GM03348 (cell line): ENCODE results near the gene C2orf72.
A peak's percentile ranks its signal among the peaks of the same experiment; 100 is the strongest.
"Not testable (repeated sequence)": the region's sequence is repeated elsewhere in the genome, so short reads cannot be mapped to it uniquely, and the experiment has no call there.

Source experiments
- DNase-seq: peaks from one replicate; pipeline ENCODE4 v3.0.0; 2012; ENCODE audit warnings: low spot score

Gene C2orf72

DNA sequence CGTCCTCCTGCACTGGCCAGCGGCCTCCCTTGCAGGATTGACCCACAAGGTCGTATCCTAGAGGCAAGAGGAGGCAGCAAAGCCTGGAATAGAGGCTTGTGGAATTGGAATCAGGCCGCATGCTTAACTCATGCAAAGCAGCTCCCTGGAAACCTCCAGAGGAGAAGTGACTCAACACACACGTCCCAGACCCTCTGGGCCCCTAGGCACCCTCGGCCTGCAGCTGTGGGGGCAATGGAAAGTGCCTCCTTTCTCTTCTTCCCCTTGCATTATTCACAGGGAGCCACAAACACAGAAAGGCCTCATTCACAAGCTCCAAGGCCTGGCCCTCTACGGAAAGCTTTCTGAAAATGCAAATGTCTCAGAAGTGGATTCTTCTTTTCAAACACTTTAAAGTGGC, 21.8 kb upstream of the C2orf72 start:
- no peak for DNase-seq

DNA sequence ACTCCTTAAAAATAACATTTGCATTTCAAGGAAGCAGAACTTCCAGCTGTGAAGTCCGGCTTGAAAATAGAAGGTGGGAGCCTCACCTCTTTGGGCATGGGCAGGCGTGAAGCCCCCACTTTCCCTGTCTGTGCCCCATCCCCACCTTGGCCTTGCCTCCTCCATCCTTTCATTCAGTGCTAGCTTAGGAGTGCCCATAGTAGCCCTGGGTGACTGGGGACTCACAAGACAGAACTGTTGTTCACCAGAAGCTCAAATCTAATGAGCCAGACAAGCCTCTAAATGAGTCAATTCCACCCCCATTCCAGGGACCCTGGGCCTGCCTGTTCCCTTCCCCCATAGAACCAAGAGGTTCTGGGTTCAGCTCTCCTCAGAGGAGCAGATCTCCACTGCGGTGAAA, 21.4 kb upstream of the C2orf72 start:
- DNase-seq = no peak

GRCh38 chr2:231016566-231017230, 20.6 kb upstream of the C2orf72 start:
- no peak for DNase-seq

- no peak for DNase-seq
These were observed 20.1 kb upstream of the C2orf72 start for GRCh38 chr2:231017231-231017598.

DNA sequence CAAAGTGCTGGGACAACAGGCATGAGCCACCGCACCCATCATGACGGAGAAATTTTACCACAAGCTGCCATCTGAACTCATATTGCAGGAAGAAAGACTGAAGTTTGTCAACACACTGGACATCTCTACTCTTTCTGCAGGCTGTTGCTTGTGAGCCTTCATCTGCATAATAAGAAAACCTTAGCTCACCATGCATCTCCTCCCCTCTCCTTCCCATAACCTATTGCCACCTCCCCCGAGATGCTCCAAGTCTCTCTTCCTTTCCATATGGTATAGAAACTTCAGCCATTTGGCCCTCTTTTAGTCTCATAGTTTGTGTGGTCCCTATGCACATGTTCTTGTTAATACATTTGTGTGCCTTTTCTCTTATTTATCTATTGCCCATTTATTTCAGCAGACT, 19.1 kb upstream of the C2orf72 start:
- no peak for DNase-seq

DNA sequence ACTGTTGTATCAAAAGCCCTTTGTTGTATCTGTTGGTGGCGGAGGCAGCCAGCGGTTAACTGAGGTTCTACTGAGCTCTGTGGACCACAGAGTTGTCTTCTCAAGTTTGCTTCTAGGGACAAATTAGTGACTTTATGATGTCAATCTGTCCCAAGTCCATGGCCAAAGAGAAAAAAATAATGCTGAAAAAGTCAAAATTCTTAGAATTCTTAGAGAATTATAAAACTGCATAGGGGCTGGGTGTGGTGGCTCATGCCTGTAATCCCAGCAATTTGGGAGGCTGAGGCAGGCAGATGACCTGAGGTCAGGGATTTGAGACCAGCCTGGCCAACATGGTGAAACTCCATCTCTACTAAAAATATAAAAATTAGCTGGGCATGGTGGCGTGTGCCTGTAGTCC, 12.3 kb upstream of the C2orf72 start:
- not testable (repeated sequence) for DNase-seq

DNA sequence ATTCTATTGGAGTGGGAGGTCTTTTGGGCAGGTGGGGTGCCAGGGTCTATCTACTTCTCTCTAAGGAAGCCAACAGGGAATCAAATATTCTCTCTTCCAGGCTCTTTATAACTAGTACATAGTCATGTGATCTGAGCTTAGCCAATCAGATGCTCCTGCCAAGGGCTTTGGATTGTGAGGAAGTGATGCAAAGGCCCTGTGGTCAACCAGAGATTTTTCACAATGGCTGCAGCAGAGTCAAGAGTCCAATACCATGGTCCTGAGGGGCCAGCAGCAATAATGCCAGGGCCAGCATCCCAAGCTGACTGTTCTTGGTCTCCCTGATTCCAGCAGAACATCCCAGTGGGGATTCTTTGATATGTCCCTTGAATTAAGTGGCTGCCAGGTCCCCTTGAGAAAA, 8.4 kb upstream of the C2orf72 start:
- no peak for DNase-seq

DNA sequence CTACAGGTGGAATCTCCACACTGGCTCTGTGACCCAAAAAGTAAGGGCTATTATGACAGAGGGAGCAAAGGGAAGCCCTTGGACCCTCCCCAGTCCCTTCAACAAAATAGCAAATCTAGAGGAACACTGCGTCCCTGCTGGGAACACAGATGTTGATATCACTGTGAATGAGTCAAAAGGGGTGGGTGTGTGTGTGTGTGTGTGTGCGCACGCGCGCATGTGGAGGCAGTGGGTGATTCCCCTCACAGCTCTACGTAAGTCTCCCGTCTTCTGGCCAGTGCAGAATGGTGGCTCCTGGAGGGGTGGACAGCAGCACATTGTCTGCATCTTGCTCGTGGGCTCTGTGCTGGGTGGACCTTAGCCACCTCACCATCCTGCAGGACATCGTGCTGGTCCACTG, 7.8 kb upstream of the C2orf72 start:
- no peak for DNase-seq

- no peak for DNase-seq
These were observed 6.6 kb upstream of the C2orf72 start for GRCh38 chr2:231030725-231031124.

DNA sequence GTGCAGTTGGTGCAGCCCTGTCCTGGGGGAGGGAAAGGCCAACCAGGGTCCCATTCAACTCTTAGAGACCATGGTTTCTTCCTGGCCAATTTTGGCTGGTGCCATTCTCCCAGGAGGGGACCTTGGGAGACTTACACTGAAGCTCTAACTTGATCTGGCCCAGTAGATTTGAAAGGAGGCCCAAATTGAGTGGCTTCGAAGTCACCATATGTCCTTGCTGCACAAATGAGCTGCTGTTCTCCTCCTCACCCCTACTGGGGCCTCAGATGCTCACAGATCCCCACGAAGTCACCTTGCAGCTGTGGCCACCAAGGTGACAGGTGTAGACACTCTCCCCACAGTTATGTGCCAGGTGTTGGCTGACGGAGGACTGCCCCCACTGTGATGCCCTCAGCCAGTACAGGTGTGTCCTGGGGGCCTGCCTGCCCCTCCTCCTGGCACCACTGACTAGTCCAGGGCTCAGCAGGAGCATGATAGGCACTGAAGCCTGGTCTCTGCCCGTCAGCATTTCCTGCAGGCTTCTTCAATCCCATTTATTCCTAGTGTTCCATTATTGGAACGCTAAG, 4.7 kb upstream of the C2orf72 start:
- no peak for DNase-seq

GRCh38 chr2:231033147-231034132, 3.9 kb upstream of the C2orf72 start:
- DNase-seq = no peak

DNA sequence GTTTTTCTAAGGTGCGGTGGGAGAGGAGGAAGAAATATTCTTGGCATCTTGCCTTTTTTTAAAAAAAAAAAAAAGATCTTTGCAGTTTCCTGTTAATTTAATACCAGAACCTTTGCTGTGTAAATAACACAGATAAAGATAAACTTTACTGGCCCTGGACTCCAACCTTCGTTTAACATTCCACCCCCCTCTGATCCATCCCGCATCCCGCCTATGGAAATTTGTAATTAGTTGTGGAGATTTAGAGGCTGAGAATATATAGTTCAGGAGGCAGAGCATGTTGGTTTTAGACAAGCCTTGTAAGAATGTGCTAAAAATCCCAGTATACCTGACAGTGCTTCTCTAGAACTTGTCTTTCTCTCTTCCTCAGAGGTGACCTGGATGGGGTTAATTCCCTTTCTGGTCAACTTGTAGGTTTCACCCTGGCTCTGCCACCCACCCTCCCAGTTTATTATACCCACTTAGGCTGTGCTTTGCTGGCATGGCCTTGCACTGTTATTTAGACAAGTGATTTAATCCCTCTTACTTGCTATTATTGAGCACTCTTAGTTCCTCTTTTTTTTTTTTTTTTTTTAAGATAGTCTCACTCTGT, 2.9 kb upstream of the C2orf72 start:
- no peak for DNase-seq

GRCh38 chr2:231036131-231036530, 1.2 kb upstream of the C2orf72 start:
- no peak for DNase-seq

DNA sequence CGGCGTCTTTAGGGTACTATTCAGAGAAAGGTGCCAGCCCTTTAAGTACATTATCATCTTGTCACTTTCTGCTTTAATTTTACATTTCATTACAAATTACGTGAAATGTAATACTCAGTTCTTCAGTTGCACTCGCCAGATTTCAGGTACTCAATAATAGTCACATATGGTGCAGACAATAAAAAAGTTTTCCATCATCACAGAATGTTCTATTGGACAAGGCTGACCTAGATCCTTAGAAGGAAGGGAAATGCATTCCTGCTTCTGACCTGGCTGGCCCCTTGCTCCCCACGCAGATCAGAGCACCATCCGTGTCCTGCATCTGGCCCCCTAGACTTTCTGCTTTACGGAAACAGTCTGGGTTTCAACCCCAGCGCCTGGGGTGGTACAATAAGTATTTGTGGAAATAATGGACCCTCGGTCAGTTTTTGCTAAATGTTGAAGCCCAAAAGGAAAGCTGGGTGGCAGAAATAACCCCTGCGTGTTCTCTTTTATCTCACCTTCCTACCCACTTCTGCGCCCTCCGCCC, 681 bp upstream of the C2orf72 start:
- DNase-seq = no peak

DNA sequence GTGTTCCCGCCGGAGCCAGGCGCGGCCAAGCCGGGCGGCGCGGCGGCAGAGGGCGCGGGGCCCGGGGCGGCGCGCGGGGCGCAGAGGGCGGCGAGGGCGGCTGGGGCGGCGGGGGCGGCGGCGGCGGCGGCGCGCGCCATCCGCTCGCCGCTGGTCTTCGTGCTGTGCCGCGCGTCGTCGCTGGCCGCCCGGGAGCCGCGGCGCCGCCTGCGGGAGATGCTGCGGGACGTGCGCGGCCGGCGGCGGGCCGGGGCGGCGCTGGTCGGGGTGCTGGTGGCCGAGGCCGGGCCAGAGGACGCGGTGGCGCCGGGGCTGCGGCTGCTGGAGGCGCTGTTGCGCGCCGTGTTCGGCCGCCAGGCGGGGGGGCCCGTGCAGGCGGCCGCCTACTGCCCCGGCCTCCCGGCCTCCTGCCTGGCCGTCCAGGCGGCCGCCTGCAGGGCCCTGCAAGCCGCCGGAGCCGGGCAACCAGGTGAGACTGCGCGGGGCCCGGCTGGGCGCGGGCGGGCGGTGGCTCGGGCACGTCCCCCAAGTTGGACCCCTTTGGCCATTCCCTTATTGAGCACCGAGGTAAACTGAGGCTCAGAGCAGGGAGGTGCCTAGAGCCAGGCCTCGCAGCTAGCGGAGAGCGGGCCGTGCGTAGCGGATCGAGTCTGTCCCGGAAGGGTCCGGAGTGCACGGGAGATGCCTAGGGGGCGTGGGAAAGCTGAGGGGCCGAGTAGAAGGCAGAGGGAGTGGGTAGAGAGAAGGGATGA, 584 bp downstream of the C2orf72 start:
- peak; percentile 50 for DNase-seq

DNA sequence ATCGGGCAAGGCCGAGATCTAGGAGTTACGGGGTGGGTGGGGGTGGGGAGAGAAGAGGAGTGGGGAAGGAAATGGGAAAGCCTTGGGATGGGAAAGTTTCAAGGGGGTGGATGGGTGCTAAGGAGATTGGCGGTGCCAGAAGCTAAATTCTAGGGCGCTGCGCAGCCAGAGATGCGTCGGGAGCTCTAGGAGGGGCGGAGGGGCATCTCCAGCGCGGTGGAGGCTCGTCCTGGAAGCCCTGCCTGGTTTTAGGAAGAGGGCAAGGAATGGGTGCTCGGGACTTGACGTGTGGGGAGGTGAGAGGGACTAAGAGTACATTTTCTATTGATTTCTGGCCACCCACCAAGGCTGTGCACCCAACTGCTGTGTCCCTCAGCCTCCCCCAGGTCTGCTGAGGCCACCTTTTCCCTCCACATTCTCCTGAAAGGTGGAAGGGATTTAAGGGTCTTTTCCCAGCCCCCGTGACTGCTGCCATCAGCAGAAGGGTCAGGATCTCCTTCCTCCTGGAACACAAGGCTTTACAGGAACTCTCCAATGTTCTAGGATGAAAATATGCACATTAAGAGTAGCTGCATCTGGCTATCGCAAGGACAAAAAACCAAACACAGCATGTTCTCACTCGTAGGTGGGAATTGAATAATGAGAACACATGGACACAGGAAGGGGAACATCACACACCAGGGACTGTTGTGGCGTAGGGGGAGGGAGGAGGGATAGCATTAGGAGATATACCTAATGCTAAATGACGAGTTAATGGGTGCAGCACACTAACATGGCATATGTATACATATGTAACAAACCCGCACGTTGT, 1.4 kb downstream of the C2orf72 start:
- DNase-seq = no peak

DNA sequence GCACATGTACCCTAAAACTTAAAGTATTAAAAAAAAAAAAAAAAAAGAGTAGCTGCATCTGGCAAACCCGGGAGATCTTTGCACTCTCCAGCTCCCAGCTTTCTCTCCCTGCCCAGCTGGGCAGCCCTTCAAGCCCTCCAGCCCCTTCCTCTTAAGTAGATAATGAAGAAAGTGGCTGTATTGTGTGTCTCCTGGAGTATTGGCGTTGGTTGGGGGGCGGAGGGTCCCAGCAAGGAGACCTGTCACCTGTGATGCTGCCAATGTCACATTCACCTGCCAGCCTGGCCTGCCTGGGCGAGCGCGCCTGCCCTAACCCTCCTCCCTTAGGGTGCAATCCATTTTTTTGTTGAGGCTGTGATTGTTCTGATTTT, 2.0 kb downstream of the C2orf72 start:
- no peak for DNase-seq

- DNase-seq = no peak
These were observed 2.6 kb downstream of the C2orf72 start for GRCh38 chr2:231039821-231040364.

GRCh38 chr2:231041061-231041689, 3.9 kb downstream of the C2orf72 start:
- DNase-seq = no peak

DNA sequence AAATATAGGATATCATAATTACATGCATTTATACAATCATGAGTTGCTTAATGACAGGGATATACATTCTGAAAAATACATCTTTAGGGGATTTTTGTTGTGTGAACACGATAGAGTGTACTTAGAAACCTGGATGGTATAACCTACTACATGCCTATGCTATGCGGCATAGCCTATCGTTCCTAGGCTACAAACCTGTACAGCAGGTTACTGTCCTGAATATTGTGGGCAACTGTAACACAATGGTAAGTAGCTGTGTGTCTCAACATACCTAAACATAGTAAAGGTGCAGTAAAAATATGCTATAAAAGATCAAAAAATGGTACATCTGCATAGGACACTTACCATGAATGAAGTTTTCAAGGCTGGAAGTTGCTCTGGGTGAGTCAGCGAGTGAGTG, 6.5 kb downstream of the C2orf72 start:
- DNase-seq = no peak
